Measurements from ENCODE around the gene MARCHF4.
"Not testable (repeated sequence)": the region's sequence is repeated elsewhere in the genome, so short reads cannot be mapped to it uniquely, and the experiment has no call there.

The MARCHF4 gene

GRCh38 chr2:216388046-216388884, 16.0 kb upstream of the MARCHF4 start:
- no peak overlapping the region for H3K4me3 ChIP-seq (ENCODE audit: low read depth in 1 of 2, low read length in 2 of 2)
- H3K4me1 ChIP-seq (ENCODE audit: insufficient read depth, low read length), result no peaks in the 10 kb centered on the region
- H3K27ac ChIP-seq (ENCODE audit: low read depth, low read length), result no peak overlapping the region
- no peaks in the 10 kb centered on the region for H3K36me3 ChIP-seq (ENCODE audit: insufficient read depth, low read length)
- H3K27me3 ChIP-seq (ENCODE audit: control insufficient read depth in 1 of 2, insufficient read depth in 2 of 2, low read length in 2 of 2), result no peaks in the 10 kb centered on the region
- no peak overlapping the region for H3K9ac ChIP-seq (ENCODE audit: low read length)
- H3K9me3 ChIP-seq (ENCODE audit: low read length), result no peaks in the 10 kb centered on the region

GRCh38 chr2:216387262-216387661, 15.0 kb upstream of the MARCHF4 start:
- no peak overlapping the region for H3K27ac ChIP-seq (ENCODE audit: low read depth, low read length)
- H3K27me3 ChIP-seq (ENCODE audit: control insufficient read depth in 1 of 2, insufficient read depth in 2 of 2, low read length in 2 of 2), result no peaks in the 10 kb centered on the region
- H3K4me3 ChIP-seq (ENCODE audit: low read depth in 1 of 2, low read length in 2 of 2), result no peak overlapping the region
- H3K36me3 ChIP-seq (ENCODE audit: insufficient read depth, low read length), result no peaks in the 10 kb centered on the region
- no peaks in the 10 kb centered on the region for H3K4me1 ChIP-seq (ENCODE audit: insufficient read depth, low read length)
- no peak overlapping the region for H3K9ac ChIP-seq (ENCODE audit: low read length)
- H3K9me3 ChIP-seq (ENCODE audit: low read length), result no peaks in the 10 kb centered on the region

DNA sequence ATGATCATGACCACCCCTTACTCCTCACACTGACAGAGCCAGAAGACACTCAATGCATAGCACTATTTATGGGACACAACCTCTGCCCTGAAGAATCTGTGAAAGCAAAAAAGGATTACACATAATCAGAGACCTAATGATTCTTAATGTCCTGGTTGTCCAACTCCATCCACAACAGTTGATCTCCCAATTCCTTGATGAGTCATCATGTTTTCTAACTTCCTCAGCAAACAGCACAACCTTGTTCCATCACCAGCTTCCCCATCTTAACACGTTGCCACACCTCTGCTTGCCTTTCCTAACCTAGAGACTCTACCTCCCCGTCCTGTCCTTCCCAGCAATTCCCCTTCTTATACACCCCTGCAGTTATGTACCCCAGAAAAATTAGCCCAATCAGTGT, 13.2 kb upstream of the MARCHF4 start:
- Histone ChIP-seq H3K36me3 (ENCODE audit: insufficient read depth, low read length) (no peaks in the 10 kb centered on the region), H3K9me3 (ENCODE audit: low read length) (no peaks in the 10 kb centered on the region), H3K27ac (ENCODE audit: low read depth, low read length) (no peak overlapping the region), H3K4me3 (ENCODE audit: low read depth in 1 of 2, low read length in 2 of 2) (no peak overlapping the region), H3K4me1 (ENCODE audit: insufficient read depth, low read length) (no peaks in the 10 kb centered on the region), H3K9ac (ENCODE audit: low read length) (no peak overlapping the region), H3K27me3 (ENCODE audit: control insufficient read depth in 1 of 2, insufficient read depth in 2 of 2, low read length in 2 of 2) (no peaks in the 10 kb centered on the region)

DNA sequence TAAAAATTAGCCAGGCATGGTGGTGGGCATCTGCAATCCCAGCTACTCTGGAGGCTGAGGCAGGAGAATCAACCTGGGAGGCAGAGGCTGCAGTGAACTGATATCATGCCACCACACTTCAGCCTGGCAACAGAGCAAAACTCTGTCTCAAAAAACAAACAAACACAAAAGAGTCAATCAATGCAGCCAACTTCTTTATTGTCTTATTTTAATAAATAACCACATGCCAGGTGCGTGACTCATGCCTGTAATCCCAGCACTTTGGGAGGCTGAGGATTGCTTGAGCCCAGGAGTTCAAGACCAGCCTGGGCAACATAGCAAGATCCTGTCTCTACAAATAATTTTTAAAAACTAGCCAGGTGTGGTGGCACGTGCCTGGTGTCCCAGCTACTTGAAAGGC, 12.1 kb upstream of the MARCHF4 start:
- not testable (repeated sequence) for H3K27ac ChIP-seq (ENCODE audit: low read depth, low read length); H3K4me1 ChIP-seq (ENCODE audit: insufficient read depth, low read length); H3K27me3 ChIP-seq (ENCODE audit: control insufficient read depth in 1 of 2, insufficient read depth in 2 of 2, low read length in 2 of 2); H3K9me3 ChIP-seq (ENCODE audit: low read length); H3K36me3 ChIP-seq (ENCODE audit: insufficient read depth, low read length); H3K4me3 ChIP-seq (ENCODE audit: low read depth in 1 of 2, low read length in 2 of 2); H3K9ac ChIP-seq (ENCODE audit: low read length)

DNA sequence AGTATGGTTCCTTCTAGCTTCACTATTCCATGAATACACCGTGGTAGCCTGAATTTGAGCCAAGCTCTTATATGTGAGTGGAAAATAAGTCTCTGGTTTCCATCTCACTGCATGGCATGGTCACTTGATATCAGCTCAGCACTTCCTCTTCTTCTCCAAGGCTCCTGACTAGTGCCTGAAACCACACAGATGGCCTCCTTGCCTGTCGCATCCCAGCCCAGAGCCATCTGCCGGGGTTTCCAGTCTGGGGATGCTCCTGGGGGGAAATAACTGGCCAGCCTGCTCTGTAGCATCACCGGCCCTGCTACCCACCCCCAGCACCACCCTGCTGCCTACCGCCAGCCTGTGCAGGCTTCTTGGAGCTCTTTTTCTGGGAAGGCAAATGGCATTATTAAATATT, 7.7 kb upstream of the MARCHF4 start:
- Histone ChIP-seq H3K36me3 (ENCODE audit: insufficient read depth, low read length) (no peaks in the 10 kb centered on the region), H3K9me3 (ENCODE audit: low read length) (no peaks in the 10 kb centered on the region), H3K4me3 (ENCODE audit: low read depth in 1 of 2, low read length in 2 of 2) (no peak overlapping the region), H3K4me1 (ENCODE audit: insufficient read depth, low read length) (no peaks in the 10 kb centered on the region), H3K27me3 (ENCODE audit: control insufficient read depth in 1 of 2, insufficient read depth in 2 of 2, low read length in 2 of 2) (no peaks in the 10 kb centered on the region), H3K27ac (ENCODE audit: low read depth, low read length) (no peak overlapping the region), H3K9ac (ENCODE audit: low read length) (no peak overlapping the region)

DNA sequence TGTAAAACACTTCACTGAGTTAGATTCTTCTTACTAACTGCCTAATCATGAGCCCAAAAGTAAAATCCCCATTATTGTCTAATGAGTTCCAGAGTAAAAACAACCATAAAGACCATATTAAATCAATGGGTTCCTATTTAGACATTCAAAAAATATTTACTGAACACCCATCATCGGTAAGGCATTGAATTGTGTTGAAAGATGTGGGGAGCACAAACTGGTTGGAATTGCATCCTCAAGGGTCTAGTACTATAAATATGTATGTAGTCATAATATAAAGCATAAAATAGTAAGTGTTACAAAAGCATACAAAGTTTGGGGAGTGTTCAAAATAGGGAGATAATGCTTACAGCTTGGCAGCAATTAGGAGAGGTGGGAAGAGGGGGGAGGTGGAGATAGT, 3.0 kb upstream of the MARCHF4 start:
- H3K9ac ChIP-seq (ENCODE audit: low read length), result no peak overlapping the region
- no peaks in the 10 kb centered on the region for H3K36me3 ChIP-seq (ENCODE audit: insufficient read depth, low read length)
- no peak overlapping the region for H3K4me3 ChIP-seq (ENCODE audit: low read depth in 1 of 2, low read length in 2 of 2)
- H3K9me3 ChIP-seq (ENCODE audit: low read length), result no peaks in the 10 kb centered on the region
- H3K4me1 ChIP-seq (ENCODE audit: insufficient read depth, low read length), result no peaks in the 10 kb centered on the region
- H3K27ac ChIP-seq (ENCODE audit: low read depth, low read length), result no peak overlapping the region
- peaks cover 9 to 17% of the 10 kb centered on the region in 2 donors for H3K27me3 ChIP-seq (ENCODE audit: control insufficient read depth in 1 of 2, insufficient read depth in 2 of 2, low read length in 2 of 2)

- Histone ChIP-seq H3K9me3 (ENCODE audit: low read length) (no peaks in the 10 kb centered on the region), H3K27ac (ENCODE audit: low read depth, low read length) (no peak overlapping the region), H3K9ac (ENCODE audit: low read length) (no peak overlapping the region), H3K27me3 (ENCODE audit: control insufficient read depth in 1 of 2, insufficient read depth in 2 of 2, low read length in 2 of 2) (peaks cover 12 to 26% of the 10 kb centered on the region in 2 donors), H3K4me1 (ENCODE audit: insufficient read depth, low read length) (no peaks in the 10 kb centered on the region), H3K4me3 (ENCODE audit: low read depth in 1 of 2, low read length in 2 of 2) (no peak overlapping the region), H3K36me3 (ENCODE audit: insufficient read depth, low read length) (no peaks in the 10 kb centered on the region)
These were observed 1.6 kb upstream of the MARCHF4 start for GRCh38 chr2:216373896-216374295.

GRCh38 chr2:216372761-216373291, 543 bp upstream of the MARCHF4 start:
- no peaks in the 10 kb centered on the region for H3K4me1 ChIP-seq (ENCODE audit: insufficient read depth, low read length)
- H3K27me3 ChIP-seq (ENCODE audit: control insufficient read depth in 1 of 2, insufficient read depth in 2 of 2, low read length in 2 of 2), result peaks cover 12 to 30% of the 10 kb centered on the region in 2 donors
- H3K9me3 ChIP-seq (ENCODE audit: low read length), result no peaks in the 10 kb centered on the region
- no peak overlapping the region for H3K27ac ChIP-seq (ENCODE audit: low read depth, low read length)
- H3K4me3 ChIP-seq (ENCODE audit: low read depth in 1 of 2, low read length in 2 of 2), result no peak overlapping the region
- no peaks in the 10 kb centered on the region for H3K36me3 ChIP-seq (ENCODE audit: insufficient read depth, low read length)
- H3K9ac ChIP-seq (ENCODE audit: low read length), result no peak overlapping the region

GRCh38 chr2:216370961-216371712, 1.1 kb downstream of the MARCHF4 start:
- Histone ChIP-seq H3K27ac (ENCODE audit: low read depth, low read length) (no peak overlapping the region), H3K4me1 (ENCODE audit: insufficient read depth, low read length) (no peaks in the 10 kb centered on the region), H3K4me3 (ENCODE audit: low read depth in 1 of 2, low read length in 2 of 2) (no peak overlapping the region), H3K9ac (ENCODE audit: low read length) (no peak overlapping the region), H3K9me3 (ENCODE audit: low read length) (no peaks in the 10 kb centered on the region), H3K36me3 (ENCODE audit: insufficient read depth, low read length) (no peaks in the 10 kb centered on the region), H3K27me3 (ENCODE audit: control insufficient read depth in 1 of 2, insufficient read depth in 2 of 2, low read length in 2 of 2) (peaks cover 12 to 30% of the 10 kb centered on the region in 2 donors)

DNA sequence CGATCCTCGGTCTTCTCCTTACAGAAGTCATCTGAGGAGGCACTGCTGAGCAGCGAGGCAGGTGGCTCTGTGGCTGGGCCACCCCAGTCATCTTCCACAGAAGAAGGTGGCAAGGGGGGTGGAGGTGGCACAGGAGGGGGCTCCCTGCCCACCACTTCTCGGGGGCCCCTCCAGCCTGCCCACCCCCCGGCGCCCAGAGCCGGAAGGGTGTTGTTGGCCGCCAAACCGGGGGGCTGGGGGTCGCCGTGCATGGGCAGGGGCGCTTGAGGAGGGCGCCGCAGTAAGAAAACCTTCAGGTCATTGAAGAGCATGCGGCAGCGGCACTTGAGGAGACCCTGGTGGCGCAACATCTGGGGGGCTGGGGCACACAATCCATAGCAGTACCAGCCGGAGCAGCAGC, 2.5 kb downstream of the MARCHF4 start:
- Histone ChIP-seq H3K9ac (ENCODE audit: low read length) (no peak overlapping the region), H3K9me3 (ENCODE audit: low read length) (no peaks in the 10 kb centered on the region), H3K27me3 (ENCODE audit: control insufficient read depth in 1 of 2, insufficient read depth in 2 of 2, low read length in 2 of 2) (peaks cover 12 to 30% of the 10 kb centered on the region in 2 donors), H3K27ac (ENCODE audit: low read depth, low read length) (no peak overlapping the region), H3K4me1 (ENCODE audit: insufficient read depth, low read length) (no peaks in the 10 kb centered on the region), H3K4me3 (ENCODE audit: low read depth in 1 of 2, low read length in 2 of 2) (no peak overlapping the region), H3K36me3 (ENCODE audit: insufficient read depth, low read length) (no peaks in the 10 kb centered on the region)

GRCh38 chr2:216366777-216367471, 5.4 kb downstream of the MARCHF4 start:
- Histone ChIP-seq H3K27ac (ENCODE audit: low read depth, low read length) (no peak overlapping the region), H3K9me3 (ENCODE audit: low read length) (no peaks in the 10 kb centered on the region), H3K9ac (ENCODE audit: low read length) (no peak overlapping the region), H3K4me3 (ENCODE audit: low read depth in 1 of 2, low read length in 2 of 2) (no peak overlapping the region), H3K4me1 (ENCODE audit: insufficient read depth, low read length) (no peaks in the 10 kb centered on the region), H3K36me3 (ENCODE audit: insufficient read depth, low read length) (no peaks in the 10 kb centered on the region), H3K27me3 (ENCODE audit: control insufficient read depth in 1 of 2, insufficient read depth in 2 of 2, low read length in 2 of 2) (peaks cover 12 to 30% of the 10 kb centered on the region in 2 donors)

All from muscle layer of colon (tissue), 2 donors.